ENCODE results near the gene NDUFS6.
"Not testable (repeated sequence)": the region's sequence is repeated elsewhere in the genome, so short reads cannot be mapped to it uniquely, and the experiment has no call there.

NDUFS6 gene

DNA sequence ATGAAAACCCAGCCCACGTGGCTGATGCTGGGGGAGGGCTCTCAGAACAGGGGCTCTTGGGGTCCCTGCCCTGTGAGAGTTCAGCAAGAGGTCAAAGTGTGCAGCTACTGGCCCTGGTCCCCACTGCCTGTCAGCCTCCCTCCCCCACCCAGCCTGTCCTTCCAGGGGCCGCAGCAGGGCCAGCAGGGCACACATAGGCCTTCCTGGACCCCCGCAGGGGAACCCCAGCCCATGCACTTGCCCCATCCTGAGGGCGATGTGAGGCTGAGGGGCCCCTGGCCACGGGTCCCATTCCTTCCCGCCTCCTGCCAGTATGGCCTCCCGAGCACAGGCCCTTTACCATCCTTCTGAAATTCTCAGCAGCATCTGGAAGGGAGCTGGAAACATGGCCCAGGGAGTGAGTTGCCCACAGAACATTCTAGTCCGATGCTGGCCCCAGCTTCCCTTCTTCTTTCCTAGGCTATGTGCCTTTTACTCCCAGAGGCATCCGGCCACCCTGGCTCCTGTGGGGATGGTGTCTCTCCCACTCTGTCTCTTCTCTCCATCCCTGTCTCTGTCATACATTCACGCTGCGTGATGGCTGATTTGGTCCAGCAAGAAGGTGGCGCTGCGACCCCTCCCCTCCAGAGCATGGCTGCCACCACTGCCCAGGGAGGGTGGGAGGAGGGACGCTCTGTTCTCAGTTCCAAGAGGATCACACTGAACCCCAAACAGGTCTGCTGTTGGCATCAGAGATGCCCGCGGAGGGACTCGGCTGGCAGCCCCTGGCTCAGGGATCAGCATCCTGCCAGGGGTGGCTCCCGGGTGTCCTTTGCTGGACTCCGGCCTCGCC lies 21.2 kb upstream of the NDUFS6 start:
- in situ Hi-C loops (cut with HindIII; ENCODE audit: low sequenced_read_pairs): no loop called here

- in situ Hi-C loops (cut with HindIII; ENCODE audit: low sequenced_read_pairs): no loop called here
Observed at GRCh38 chr5:1780614-1780930, 20.6 kb upstream of the NDUFS6 start.

GRCh38 chr5:1781107-1781506 lies 20.1 kb upstream of the NDUFS6 start:
- in situ Hi-C loops (cut with HindIII; ENCODE audit: low sequenced_read_pairs): no loop called here

DNA sequence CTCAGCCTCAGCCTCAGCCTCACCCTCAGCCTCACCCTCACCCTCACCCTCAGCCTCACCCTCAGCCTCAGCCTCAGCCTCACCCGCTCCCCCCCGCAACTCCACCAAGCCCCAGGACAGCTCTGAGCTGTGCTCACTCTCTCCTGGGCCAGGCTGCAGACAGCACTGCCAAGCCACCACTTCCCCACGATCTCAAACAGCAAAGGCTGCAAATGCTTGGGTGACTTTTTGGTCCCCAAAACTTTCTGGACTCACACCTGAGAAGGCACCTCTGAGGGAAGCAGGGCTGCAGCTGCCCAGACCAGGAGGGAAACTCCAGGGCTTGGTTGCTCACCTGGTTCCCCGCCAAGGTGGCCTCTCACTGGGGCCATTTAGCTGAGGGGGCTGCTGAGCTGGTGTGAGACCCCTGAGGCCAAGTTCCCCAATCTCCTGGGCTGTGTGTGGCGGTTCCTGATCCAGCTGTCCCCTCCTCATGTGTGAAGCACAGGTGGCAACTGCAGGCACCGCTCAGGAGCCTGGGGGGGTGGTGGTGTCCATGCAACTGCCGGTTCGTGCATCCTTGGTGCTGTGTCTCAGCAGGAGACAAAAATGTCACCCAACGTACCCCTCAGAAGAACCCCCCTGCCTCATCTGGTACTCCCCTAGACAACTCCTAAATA lies 19.4 kb upstream of the NDUFS6 start:
- in situ Hi-C loops (cut with HindIII; ENCODE audit: low sequenced_read_pairs): no loop called here

DNA sequence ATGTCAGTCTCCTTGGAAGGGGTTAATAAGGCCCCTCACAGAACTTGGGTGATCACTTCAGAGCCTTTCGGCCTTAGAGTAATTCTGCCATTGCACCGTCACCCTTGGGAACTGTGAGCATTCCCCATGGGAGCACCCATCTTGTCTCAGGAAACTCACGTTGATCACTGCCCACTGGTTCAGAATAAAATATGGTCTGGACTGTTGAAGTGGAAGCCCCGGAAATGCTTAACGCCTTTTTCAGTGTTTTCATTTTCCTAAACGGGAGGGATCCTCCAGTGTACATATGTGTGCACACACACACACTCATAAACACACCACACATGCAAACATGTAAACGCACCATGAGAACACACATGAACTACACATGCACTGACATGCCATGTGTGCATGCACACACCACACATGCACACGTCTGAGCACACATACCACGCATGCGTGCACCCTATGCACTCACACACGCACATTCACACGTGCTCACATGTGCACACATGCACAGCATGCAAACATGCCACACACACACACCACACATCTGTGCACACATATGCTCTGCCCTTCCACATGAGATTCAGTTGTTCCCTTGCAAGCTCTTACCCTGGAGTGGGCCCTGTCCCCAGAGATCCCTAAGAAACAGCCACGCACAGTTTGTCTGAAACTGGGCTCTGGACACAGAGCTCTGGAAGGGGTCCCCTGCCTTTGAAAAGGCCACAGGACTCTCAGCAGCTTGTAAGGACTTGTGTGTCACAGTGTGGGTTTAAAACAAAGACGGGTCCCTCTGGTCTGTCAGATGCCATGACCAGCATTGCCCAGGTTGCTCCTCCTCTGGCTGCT lies 18.6 kb upstream of the NDUFS6 start:
- in situ Hi-C loops (cut with HindIII; ENCODE audit: low sequenced_read_pairs): no loop called here

- in situ Hi-C loops (cut with HindIII; ENCODE audit: low sequenced_read_pairs): no loop called here
Observed at GRCh38 chr5:1783216-1783554, 18.0 kb upstream of the NDUFS6 start.

GRCh38 chr5:1784197-1785050 lies 16.8 kb upstream of the NDUFS6 start:
- in situ Hi-C loops (cut with HindIII; ENCODE audit: low sequenced_read_pairs): no loop called here

DNA sequence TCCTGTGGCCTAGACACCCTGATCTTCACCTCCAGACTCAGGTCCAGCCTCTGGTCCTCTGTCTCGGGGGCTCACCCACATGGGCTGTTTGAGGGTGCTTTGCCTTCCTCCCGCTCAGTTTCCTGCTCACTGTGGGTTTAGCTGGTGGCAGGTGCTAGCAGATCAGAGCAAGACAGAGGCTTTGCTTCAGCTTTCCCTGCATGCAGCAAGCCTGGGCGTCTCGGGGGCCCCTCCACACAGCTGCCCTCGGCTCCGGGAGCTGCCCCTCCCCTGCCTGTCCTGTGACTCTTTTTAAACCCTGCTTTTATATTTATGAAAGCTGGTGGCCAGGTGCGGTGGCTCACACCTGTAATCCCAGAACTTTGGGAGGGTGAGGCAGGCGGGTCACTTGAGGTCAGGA lies 16.1 kb upstream of the NDUFS6 start:
- in situ Hi-C loops (cut with HindIII; ENCODE audit: low sequenced_read_pairs): no loop called here

GRCh38 chr5:1785984-1786383 lies 15.2 kb upstream of the NDUFS6 start:
- in situ Hi-C loops (cut with HindIII; ENCODE audit: low sequenced_read_pairs): no loop called here

DNA sequence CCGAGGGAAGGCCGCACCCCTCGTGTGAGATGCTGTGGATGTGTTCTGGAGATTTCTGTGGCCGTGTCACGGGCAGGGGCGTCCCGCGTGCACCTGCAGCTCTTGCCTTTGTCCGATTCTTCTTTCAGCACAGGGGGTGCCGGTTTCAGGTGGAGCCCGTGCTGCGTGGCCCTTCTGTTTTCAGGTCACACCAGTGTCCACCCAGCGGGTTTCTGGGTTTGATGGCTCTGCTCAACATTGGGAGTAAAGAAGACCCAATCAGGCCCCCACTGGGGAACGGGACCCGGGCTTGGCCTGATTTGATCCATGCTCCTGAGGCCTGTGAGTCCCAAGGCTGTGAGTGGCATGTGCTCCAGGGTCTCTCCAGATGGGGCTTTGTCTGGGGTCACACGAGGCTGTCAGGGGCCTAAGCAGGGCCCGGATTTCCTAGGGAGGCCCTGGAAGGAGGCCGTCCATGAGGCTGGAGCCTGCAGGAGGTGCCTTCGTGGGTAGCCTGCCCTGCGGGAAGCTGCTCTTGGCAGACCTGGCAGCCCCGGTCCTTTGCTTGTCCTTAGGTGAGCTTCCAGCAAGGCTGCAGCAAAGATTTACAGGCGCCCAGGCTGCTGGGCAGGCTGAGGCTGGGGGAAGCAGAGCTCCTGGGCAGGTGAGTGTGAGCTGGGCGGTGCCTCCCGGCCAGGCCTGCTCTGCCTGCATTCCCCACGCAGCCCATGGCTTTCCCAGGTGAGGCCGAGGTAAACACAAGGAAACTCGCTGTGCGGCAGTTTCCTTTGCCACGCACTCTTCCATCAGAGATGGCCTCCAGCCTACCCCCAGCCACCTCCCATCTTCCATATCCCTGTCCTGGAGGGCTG lies 14.4 kb upstream of the NDUFS6 start:
- in situ Hi-C loops (cut with HindIII; ENCODE audit: low sequenced_read_pairs): no loop called here

GRCh38 chr5:1787472-1788047 lies 13.6 kb upstream of the NDUFS6 start:
- in situ Hi-C loops (cut with HindIII; ENCODE audit: low sequenced_read_pairs): no loop called here

GRCh38 chr5:1788200-1788599 lies 13.0 kb upstream of the NDUFS6 start:
- in situ Hi-C loops (cut with HindIII; ENCODE audit: low sequenced_read_pairs): no loop called here

- in situ Hi-C loops (cut with HindIII; ENCODE audit: low sequenced_read_pairs): no loop called here
Observed at GRCh38 chr5:1788828-1789227, 12.4 kb upstream of the NDUFS6 start.

DNA sequence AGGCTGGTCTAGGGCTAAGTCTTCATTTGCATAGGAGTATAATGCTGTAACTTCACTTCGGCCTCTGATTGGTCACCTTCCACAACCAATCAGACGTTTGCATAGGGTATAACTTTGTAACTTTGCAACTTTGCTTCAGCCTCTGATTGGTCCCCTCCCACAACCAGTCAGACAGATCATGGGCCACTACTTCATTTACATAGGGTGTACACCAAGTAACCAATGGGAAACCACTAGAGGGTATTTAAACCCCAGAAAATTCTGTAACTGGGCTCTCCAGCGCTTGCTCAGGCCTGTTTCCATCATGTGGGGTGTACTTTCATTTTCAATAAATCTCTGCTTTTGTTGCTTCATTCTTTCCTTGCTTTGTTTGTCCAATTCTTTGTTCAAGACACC lies 11.8 kb upstream of the NDUFS6 start:
- in situ Hi-C loops (cut with HindIII; ENCODE audit: low sequenced_read_pairs): not testable (repeated sequence)

- in situ Hi-C loops (cut with HindIII; ENCODE audit: low sequenced_read_pairs): no loop called here
Observed at GRCh38 chr5:1789834-1790471, 11.3 kb upstream of the NDUFS6 start.

GRCh38 chr5:1791176-1791575 lies 10.0 kb upstream of the NDUFS6 start:
- in situ Hi-C loops (cut with HindIII; ENCODE audit: low sequenced_read_pairs): no loop called here

- in situ Hi-C loops (cut with HindIII; ENCODE audit: low sequenced_read_pairs): no loop called here
Observed at GRCh38 chr5:1792842-1793266, 8.4 kb upstream of the NDUFS6 start.

- in situ Hi-C loops (cut with HindIII; ENCODE audit: low sequenced_read_pairs): no loop called here
Observed at GRCh38 chr5:1793301-1793740, 7.9 kb upstream of the NDUFS6 start.

All from endothelial cell of hepatic sinusoid (primary cell).